ENCODE measurements around the gene DPH7.

The DPH7 gene

GRCh38 chr9:137607141-137607857 lies 28.6 kb upstream of the DPH7 start:
- Histone ChIP-seq H3K9me3 (ENCODE audit: insufficient read depth, low read length, severe bottlenecking) (no peaks in the 10 kb centered on the region), H3K27ac (ENCODE audit: low read length) (no peak overlapping the region), H2AFZ (ENCODE audit: low read depth, low read length) (no peak overlapping the region), H4K20me1 (ENCODE audit: insufficient read depth, low read length) (peaks cover 25% of the 10 kb centered on the region), H3K9ac (ENCODE audit: low read depth, low read length) (peak overlapping the region; percentile 83; the same call in 1 of the 2 replicates), H3K4me1 (ENCODE audit: insufficient read depth, low read length) (peaks cover 21% of the 10 kb centered on the region), H3K4me2 (ENCODE audit: insufficient read depth, low read length) (peak overlapping the region; percentile 98), H3K4me3 (ENCODE audit: low read depth in 1 of 2, low read length in 2 of 2) (peak overlapping the region in 1 of 2 experiments; percentile 80; a peak in 1 of 4 replicates), H3K36me3 (ENCODE audit: insufficient read depth, low read length) (0 out of 2 replicates have a peak, but pooled peaks cover 2% of the 10 kb centered on the region), H3K79me2 (ENCODE audit: insufficient read depth, low read length) (peaks cover 22% of the 10 kb centered on the region), H3K27me3 (ENCODE audit: insufficient read depth, low read length, poor library complexity) (no peaks in the 10 kb centered on the region)
- TF ChIP-seq CTCF (IDR thresholded peaks at IDR 0.05; ENCODE audit: borderline replicate concordance, extremely low read depth, low read length, poor library complexity, severe bottlenecking) (no peak), EZH2 (IDR thresholded peaks at IDR 0.05; ENCODE audit: borderline replicate concordance, low read depth, low read length, severe bottlenecking) (no peak)
- no peak for DNase-seq
- ATAC-seq (ENCODE audit: insufficient read depth, low read depth) = no peak

GRCh38 chr9:137606734-137607138 lies 28.0 kb upstream of the DPH7 start:
- Histone ChIP-seq H3K27me3 (ENCODE audit: insufficient read depth, low read length, poor library complexity) (no peaks in the 10 kb centered on the region), H3K4me1 (ENCODE audit: insufficient read depth, low read length) (peaks cover 21% of the 10 kb centered on the region), H3K4me2 (ENCODE audit: insufficient read depth, low read length) (peak overlapping the region; percentile 98), H3K9me3 (ENCODE audit: insufficient read depth, low read length, severe bottlenecking) (no peaks in the 10 kb centered on the region), H4K20me1 (ENCODE audit: insufficient read depth, low read length) (peaks cover 20% of the 10 kb centered on the region), H3K36me3 (ENCODE audit: insufficient read depth, low read length) (0 out of 2 replicates have a peak, but pooled peaks cover 2% of the 10 kb centered on the region), H2AFZ (ENCODE audit: low read depth, low read length) (no peak overlapping the region), H3K4me3 (ENCODE audit: low read depth in 1 of 2, low read length in 2 of 2) (peak overlapping the region; percentile 57 to 80; a peak in 3 of 4 replicates), H3K79me2 (ENCODE audit: insufficient read depth, low read length) (peaks cover 22% of the 10 kb centered on the region), H3K27ac (ENCODE audit: low read length) (no peak overlapping the region; the same call in 1 of the 2 replicates), H3K9ac (ENCODE audit: low read depth, low read length) (peak overlapping the region; percentile 83)
- TF ChIP-seq EZH2 (IDR thresholded peaks at IDR 0.05; ENCODE audit: borderline replicate concordance, low read depth, low read length, severe bottlenecking) (no peak), CTCF (IDR thresholded peaks at IDR 0.05; ENCODE audit: borderline replicate concordance, extremely low read depth, low read length, poor library complexity, severe bottlenecking) (no peak)
- DNase-seq = no peak
- ATAC-seq (ENCODE audit: insufficient read depth, low read depth) = no peak

- peak; percentile 42 for DNase-seq
- peak; percentile 33 for ATAC-seq (ENCODE audit: insufficient read depth, low read depth)
- H2AFZ ChIP-seq (ENCODE audit: low read depth, low read length) = peak overlapping the region; percentile 68
Measured at GRCh38 chr9:137606005-137606621, 27.4 kb upstream of the DPH7 start.

More at GRCh38 chr9:137606005-137606621, 27.4 kb upstream of the DPH7 start:
- no peaks in the 10 kb centered on the region for H3K9me3 ChIP-seq (ENCODE audit: insufficient read depth, low read length, severe bottlenecking)
- H3K27ac ChIP-seq (ENCODE audit: low read length) = no peak overlapping the region; the same call in 1 of the 2 replicates
- H3K4me1 ChIP-seq (ENCODE audit: insufficient read depth, low read length) = peaks cover 21% of the 10 kb centered on the region
- H3K9ac ChIP-seq (ENCODE audit: low read depth, low read length) = peak overlapping the region; percentile 83
- H3K27me3 ChIP-seq (ENCODE audit: insufficient read depth, low read length, poor library complexity) = no peaks in the 10 kb centered on the region
- H3K4me2 ChIP-seq (ENCODE audit: insufficient read depth, low read length) = peak overlapping the region; percentile 98
- 0 out of 2 replicates have a peak, but pooled peaks cover 2% of the 10 kb centered on the region for H3K36me3 ChIP-seq (ENCODE audit: insufficient read depth, low read length)
- H3K4me3 ChIP-seq (ENCODE audit: low read depth in 1 of 2, low read length in 2 of 2) = peak overlapping the region; percentile 57 to 80
- H4K20me1 ChIP-seq (ENCODE audit: insufficient read depth, low read length) = peaks cover 18% of the 10 kb centered on the region
- peaks cover 22% of the 10 kb centered on the region for H3K79me2 ChIP-seq (ENCODE audit: insufficient read depth, low read length)
- TF ChIP-seq EZH2 (IDR thresholded peaks at IDR 0.05; ENCODE audit: borderline replicate concordance, low read depth, low read length, severe bottlenecking) = no peak
- no peak for TF ChIP-seq CTCF (IDR thresholded peaks at IDR 0.05; ENCODE audit: borderline replicate concordance, extremely low read depth, low read length, poor library complexity, severe bottlenecking)

Measured in DND-41 (cell line).